ENCODE results near the gene EYS.

- TF ChIP-seq HDAC6 (IDR thresholded peaks at IDR 0.05; ENCODE audit: low read depth, low read length) (no peak), ZNF274 (IDR thresholded peaks at IDR 0.05; ENCODE audit: borderline replicate concordance, extremely low read depth, low read length) (no peak), JUND (IDR thresholded peaks at IDR 0.05; ENCODE audit: low read length) (no peak), CTCF (IDR thresholded peaks at IDR 0.05; ENCODE audit: control extremely low read depth in 1 of 3, insufficient read depth in 1 of 3, low read depth in 1 of 3, low read length in 3 of 3) (no peak), SP2 (IDR thresholded peaks at IDR 0.05; ENCODE audit: low read length) (no peak), EP300 (IDR thresholded peaks at IDR 0.05; ENCODE audit: borderline replicate concordance in 1 of 2, low read depth in 2 of 2, low read length in 2 of 2) (no peak), SIN3A (conservative IDR thresholded peaks at IDR 0.05 in 1 of 2, IDR thresholded peaks at IDR 0.05 in 1 of 2; ENCODE audit: low read depth in 1 of 2, low read length in 2 of 2) (no peak), CBX8 (IDR thresholded peaks at IDR 0.05; ENCODE audit: borderline replicate concordance, low read depth, low read length) (no peak), CTBP2 (IDR thresholded peaks at IDR 0.05; ENCODE audit: borderline replicate concordance, insufficient read depth, insufficient read length, low read length) (no peak)
- TF ChIP-seq, protein P1, sequence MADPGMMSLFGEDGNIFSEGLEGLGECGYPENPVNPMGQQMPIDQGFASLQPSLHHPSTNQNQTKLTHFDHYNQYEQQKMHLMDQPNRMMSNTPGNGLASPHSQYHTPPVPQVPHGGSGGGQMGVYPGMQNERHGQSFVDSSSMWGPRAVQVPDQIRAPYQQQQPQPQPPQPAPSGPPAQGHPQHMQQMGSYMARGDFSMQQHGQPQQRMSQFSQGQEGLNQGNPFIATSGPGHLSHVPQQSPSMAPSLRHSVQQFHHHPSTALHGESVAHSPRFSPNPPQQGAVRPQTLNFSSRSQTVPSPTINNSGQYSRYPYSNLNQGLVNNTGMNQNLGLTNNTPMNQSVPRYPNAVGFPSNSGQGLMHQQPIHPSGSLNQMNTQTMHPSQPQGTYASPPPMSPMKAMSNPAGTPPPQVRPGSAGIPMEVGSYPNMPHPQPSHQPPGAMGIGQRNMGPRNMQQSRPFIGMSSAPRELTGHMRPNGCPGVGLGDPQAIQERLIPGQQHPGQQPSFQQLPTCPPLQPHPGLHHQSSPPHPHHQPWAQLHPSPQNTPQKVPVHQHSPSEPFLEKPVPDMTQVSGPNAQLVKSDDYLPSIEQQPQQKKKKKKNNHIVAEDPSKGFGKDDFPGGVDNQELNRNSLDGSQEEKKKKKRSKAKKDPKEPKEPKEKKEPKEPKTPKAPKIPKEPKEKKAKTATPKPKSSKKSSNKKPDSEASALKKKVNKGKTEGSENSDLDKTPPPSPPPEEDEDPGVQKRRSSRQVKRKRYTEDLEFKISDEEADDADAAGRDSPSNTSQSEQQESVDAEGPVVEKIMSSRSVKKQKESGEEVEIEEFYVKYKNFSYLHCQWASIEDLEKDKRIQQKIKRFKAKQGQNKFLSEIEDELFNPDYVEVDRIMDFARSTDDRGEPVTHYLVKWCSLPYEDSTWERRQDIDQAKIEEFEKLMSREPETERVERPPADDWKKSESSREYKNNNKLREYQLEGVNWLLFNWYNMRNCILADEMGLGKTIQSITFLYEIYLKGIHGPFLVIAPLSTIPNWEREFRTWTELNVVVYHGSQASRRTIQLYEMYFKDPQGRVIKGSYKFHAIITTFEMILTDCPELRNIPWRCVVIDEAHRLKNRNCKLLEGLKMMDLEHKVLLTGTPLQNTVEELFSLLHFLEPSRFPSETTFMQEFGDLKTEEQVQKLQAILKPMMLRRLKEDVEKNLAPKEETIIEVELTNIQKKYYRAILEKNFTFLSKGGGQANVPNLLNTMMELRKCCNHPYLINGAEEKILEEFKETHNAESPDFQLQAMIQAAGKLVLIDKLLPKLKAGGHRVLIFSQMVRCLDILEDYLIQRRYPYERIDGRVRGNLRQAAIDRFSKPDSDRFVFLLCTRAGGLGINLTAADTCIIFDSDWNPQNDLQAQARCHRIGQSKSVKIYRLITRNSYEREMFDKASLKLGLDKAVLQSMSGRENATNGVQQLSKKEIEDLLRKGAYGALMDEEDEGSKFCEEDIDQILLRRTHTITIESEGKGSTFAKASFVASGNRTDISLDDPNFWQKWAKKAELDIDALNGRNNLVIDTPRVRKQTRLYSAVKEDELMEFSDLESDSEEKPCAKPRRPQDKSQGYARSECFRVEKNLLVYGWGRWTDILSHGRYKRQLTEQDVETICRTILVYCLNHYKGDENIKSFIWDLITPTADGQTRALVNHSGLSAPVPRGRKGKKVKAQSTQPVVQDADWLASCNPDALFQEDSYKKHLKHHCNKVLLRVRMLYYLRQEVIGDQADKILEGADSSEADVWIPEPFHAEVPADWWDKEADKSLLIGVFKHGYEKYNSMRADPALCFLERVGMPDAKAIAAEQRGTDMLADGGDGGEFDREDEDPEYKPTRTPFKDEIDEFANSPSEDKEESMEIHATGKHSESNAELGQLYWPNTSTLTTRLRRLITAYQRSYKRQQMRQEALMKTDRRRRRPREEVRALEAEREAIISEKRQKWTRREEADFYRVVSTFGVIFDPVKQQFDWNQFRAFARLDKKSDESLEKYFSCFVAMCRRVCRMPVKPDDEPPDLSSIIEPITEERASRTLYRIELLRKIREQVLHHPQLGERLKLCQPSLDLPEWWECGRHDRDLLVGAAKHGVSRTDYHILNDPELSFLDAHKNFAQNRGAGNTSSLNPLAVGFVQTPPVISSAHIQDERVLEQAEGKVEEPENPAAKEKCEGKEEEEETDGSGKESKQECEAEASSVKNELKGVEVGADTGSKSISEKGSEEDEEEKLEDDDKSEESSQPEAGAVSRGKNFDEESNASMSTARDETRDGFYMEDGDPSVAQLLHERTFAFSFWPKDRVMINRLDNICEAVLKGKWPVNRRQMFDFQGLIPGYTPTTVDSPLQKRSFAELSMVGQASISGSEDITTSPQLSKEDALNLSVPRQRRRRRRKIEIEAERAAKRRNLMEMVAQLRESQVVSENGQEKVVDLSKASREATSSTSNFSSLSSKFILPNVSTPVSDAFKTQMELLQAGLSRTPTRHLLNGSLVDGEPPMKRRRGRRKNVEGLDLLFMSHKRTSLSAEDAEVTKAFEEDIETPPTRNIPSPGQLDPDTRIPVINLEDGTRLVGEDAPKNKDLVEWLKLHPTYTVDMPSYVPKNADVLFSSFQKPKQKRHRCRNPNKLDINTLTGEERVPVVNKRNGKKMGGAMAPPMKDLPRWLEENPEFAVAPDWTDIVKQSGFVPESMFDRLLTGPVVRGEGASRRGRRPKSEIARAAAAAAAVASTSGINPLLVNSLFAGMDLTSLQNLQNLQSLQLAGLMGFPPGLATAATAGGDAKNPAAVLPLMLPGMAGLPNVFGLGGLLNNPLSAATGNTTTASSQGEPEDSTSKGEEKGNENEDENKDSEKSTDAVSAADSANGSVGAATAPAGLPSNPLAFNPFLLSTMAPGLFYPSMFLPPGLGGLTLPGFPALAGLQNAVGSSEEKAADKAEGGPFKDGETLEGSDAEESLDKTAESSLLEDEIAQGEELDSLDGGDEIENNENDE (IDR thresholded peaks at IDR 0.05; ENCODE audit: insufficient replicate concordance, low read length): no peak
Observed at GRCh38 chr6:64914124-64914523, 792.9 kb downstream of the EYS start.

All from H1 (cell line).